Sigmoid colon (tissue), 7 donors: ENCODE data around the gene FGF23. TPM values are rescaled to one million over a fixed set of nuclear protein-coding genes. Genes with fewer than 3 reads are reported as not detected.

Experiments used
- DNase-seq: peaks from one replicate; pipeline ENCODE4 v3.0.0-alpha.2; 2019
- H3K27ac ChIP-seq, 4 donors: fragments of 200-600 bp; sonication (generic); one replicate each; pipeline ENCODE4 v1.5.1; 2016 to 2019; ENCODE audit warnings: mild to moderate bottlenecking in 1 of 4
- H3K27me3 ChIP-seq, 3 donors: fragments of 200-600 bp; sonication (generic); one replicate each; pipeline ENCODE4 v1.5.1; 2019; ENCODE audit warnings: mild to moderate bottlenecking in 1 of 3
- H3K36me3 ChIP-seq, 4 donors: fragments of 200-600 bp; sonication (generic); one replicate each; pipeline ENCODE4 v1.5.1; 2016 to 2019
- H3K4me1 ChIP-seq, 4 donors: fragments of 200-600 bp; sonication (generic); one replicate each; pipeline ENCODE4 v1.5.1; 2017 to 2019
- H3K4me3 ChIP-seq, 4 donors: fragments of 200-600 bp; sonication (generic); one replicate each; pipeline ENCODE4 v1.5.1; 2017 to 2019; ENCODE audit warnings: mild to moderate bottlenecking in 2 of 4, moderate library complexity in 1 of 4
- H3K9me3 ChIP-seq, 4 donors: fragments of 200-600 bp in 3 of 4; sonication (generic) in 3 of 4; one replicate each; pipeline versions ENCODE4 v1.5.1 to v1.6.1; 2013 to 2019
- EP300 ChIP-seq, 4 donors: sonication (generic); formaldehyde crosslinking; IDR thresholded peaks; one replicate each; pipeline ENCODE4 v1.6.1; 2017; ENCODE audit warnings: antibody characterized with exemption in 4 of 4
- POLR2A ChIP-seq, 2 donors: fragments of 450-650 bp; IDR thresholded peaks; one replicate each; pipeline ENCODE4 v1.6.1; 2016; ENCODE audit warnings: antibody characterized with exemption in 2 of 2, mild to moderate bottlenecking in 2 of 2, moderate library complexity in 2 of 2
- POLR2AphosphoS5 ChIP-seq, 4 donors: sonication (generic); formaldehyde crosslinking; IDR thresholded peaks; one replicate each; pipeline ENCODE4 v1.6.1; 2017; ENCODE audit warnings: antibody characterized with exemption in 4 of 4
- WGBS, 2 donors: extraction: QIAGEN DNeasy Blood & Tissue Kit; methylation state at CpG; one replicate each; pipeline ENCODE4 v1.1.7; 2013; 5-methylcytosine and 5-hydroxymethylcytosine counted together
- intact Hi-C: fragments of 100-400 bp; cut with DNase I; formaldehyde crosslinking; loops from one replicate; pipeline ENCODE4 v1.15.1; 2023
- polyA plus RNA-seq, 3 donors: library from polyadenylated mRNA; stranded (reverse); fragments of 200-250 nt; gene quantifications; one replicate each; pipeline ENCODE4 v1.2.3, GENCODE V29; 2013
- total RNA-seq, 4 donors: library from RNA; depleted of rRNA; stranded (reverse); fragments of >200 nt; gene quantifications; one replicate each; pipeline ENCODE4 v1.1.0, GENCODE V29; 2016
- TF ChIP-seq, protein P1 (sequence below), 4 experiments: fragments of 450-650 bp in 3 of 4; fragments of 200-600 bp in 1 of 4; IDR thresholded peaks; one replicate each; pipeline ENCODE4 v1.5.1; 2016 to 2019; ENCODE audit warnings: antibody characterized with exemption in 4 of 4, mild to moderate bottlenecking in 3 of 4, moderate library complexity in 2 of 4
- donor health status: healthy with polysubstance abuse.
- donor health status: Bipolar disorder and iron deficiency.
- donor health status: healthy.

The FGF23 gene
- total and polyA plus RNA-seq, 7 donors: not detected

DNA sequence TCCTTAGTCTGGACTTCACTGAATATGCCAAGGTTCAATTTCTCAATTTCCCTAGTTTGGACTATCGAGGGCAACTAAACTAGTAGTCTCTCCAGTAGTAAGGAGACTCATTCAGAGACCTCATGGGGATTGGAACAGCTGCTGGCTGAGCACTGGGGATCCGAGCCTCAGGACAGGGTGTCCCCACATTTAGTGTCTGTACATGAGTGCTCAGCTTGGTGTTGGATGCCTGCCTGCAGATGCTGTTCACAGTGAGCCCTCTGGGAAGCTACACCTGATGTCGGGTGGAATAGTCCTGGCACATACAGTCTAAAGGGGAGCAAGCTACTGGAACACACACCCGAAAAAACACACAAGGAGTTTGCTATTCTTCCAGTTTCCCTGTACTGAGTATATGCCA lies 820 bp upstream of the FGF23 start:
- no peak overlapping the region for H3K4me3 ChIP-seq
- WGBS, 2 donors: 88% methylated on average over 4 of the region's 4 CpGs
- no peaks in the 10 kb centered on the region for H3K4me1 ChIP-seq
- no peak overlapping the region for H3K27ac ChIP-seq
- no peaks in the 10 kb centered on the region for H3K36me3 ChIP-seq
- intact Hi-C loops: no loop called here
- TF ChIP-seq, protein P1, sequence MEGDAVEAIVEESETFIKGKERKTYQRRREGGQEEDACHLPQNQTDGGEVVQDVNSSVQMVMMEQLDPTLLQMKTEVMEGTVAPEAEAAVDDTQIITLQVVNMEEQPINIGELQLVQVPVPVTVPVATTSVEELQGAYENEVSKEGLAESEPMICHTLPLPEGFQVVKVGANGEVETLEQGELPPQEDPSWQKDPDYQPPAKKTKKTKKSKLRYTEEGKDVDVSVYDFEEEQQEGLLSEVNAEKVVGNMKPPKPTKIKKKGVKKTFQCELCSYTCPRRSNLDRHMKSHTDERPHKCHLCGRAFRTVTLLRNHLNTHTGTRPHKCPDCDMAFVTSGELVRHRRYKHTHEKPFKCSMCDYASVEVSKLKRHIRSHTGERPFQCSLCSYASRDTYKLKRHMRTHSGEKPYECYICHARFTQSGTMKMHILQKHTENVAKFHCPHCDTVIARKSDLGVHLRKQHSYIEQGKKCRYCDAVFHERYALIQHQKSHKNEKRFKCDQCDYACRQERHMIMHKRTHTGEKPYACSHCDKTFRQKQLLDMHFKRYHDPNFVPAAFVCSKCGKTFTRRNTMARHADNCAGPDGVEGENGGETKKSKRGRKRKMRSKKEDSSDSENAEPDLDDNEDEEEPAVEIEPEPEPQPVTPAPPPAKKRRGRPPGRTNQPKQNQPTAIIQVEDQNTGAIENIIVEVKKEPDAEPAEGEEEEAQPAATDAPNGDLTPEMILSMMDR (IDR thresholded peaks at IDR 0.05): no peak
- TF ChIP-seq POLR2A (IDR thresholded peaks at IDR 0.05): no peak
- no peak for TF ChIP-seq POLR2AphosphoS5 (IDR thresholded peaks at IDR 0.05)
- TF ChIP-seq EP300 (IDR thresholded peaks at IDR 0.05): no peak
- H3K9me3 ChIP-seq: no peaks in the 10 kb centered on the region
- H3K27me3 ChIP-seq: peaks cover 0 to 15% (median 5%) of the 10 kb centered on the region in 3 donors
- DNase-seq: no peak

DNA sequence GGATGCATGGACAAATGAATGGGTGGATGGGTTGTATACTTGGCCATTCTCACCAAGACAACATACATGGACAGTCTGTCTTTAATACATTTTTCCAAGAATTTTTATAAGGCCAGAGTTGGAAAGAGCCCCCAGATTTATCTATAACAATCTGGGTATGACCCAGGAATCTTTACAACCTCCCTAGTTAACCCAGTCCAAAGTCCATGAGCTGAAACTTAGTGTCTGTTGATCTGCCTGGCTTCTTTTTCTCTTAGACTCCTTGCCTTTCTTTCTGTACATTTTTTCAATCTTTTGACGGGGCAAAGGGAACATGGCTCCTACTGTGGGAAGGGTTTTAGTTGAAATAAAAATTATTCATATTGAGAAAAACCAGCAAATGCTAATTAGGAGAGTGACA lies 740 bp downstream of the FGF23 start:
- intact Hi-C loops: no loop called here
- Histone ChIP-seq H3K36me3 (no peaks in the 10 kb centered on the region), H3K27ac (no peak overlapping the region), H3K4me3 (no peak overlapping the region), H3K9me3 (no peaks in the 10 kb centered on the region), H3K4me1 (no peaks in the 10 kb centered on the region), H3K27me3 (peaks cover 0 to 15% (median 5%) of the 10 kb centered on the region in 3 donors)
- DNase-seq: no peak
- TF ChIP-seq POLR2A (IDR thresholded peaks at IDR 0.05): no peak
- TF ChIP-seq EP300 (IDR thresholded peaks at IDR 0.05): no peak
- no peak for TF ChIP-seq POLR2AphosphoS5 (IDR thresholded peaks at IDR 0.05)
- TF ChIP-seq, protein P1 (IDR thresholded peaks at IDR 0.05): no peak
- 27 to 73% methylated on average over 1 of the region's 1 CpG for WGBS, 2 donors

DNA sequence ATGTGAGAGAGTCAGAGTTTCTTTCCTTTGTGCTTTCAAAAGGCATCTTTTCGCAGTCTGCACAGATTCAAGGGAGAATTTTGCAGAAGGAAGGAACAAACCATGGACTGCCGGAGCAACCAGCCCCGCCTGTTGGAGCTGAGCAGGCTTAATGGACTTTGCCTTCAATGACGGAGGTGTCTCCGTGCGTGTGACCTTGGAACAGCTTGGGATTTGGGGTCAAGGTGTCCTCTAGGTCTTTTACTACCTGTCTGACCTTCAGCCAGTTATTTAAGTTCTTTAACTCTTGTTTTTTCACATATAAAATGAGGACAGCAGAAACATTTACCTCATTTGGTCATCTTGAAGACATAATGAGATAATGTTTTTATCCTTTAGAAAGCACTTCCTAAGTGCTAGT lies 4.1 kb downstream of the FGF23 start:
- intact Hi-C loops: no loop called here
- Histone ChIP-seq H3K9me3 (no peaks in the 10 kb centered on the region), H3K4me3 (no peak overlapping the region), H3K36me3 (no peaks in the 10 kb centered on the region), H3K4me1 (no peaks in the 10 kb centered on the region), H3K27ac (no peak overlapping the region), H3K27me3 (peaks cover 0 to 15% (median 5%) of the 10 kb centered on the region in 3 donors)
- TF ChIP-seq EP300 (IDR thresholded peaks at IDR 0.05): no peak
- TF ChIP-seq, protein P1 (IDR thresholded peaks at IDR 0.05): no peak
- TF ChIP-seq POLR2A (IDR thresholded peaks at IDR 0.05): no peak
- TF ChIP-seq POLR2AphosphoS5 (IDR thresholded peaks at IDR 0.05): no peak
- 36 to 72% methylated on average over 6 of the region's 6 CpGs for WGBS, 2 donors
- DNase-seq: no peak

DNA sequence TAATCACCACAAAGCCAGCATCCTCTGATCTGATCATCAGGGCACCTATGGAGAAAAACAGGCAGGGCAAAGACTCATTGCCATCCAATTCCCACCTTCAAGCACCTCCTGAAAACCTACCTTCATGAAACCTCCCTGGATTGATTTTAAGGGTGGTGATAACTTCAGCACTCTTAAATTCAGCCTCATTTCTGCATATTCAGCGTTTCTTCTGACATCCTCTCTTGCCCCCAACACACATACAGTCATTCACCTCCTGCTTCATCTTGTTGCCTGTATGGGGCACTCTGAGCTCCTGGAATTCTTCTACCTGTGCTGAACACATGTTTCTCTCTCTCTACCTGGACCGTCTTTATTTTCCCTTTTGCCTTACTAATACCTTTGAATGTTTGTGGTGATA lies 6.9 kb downstream of the FGF23 start:
- WGBS, 2 donors: 92 to 93% methylated on average over 2 of the region's 2 CpGs
- TF ChIP-seq POLR2A (IDR thresholded peaks at IDR 0.05) (no peak), EP300 (IDR thresholded peaks at IDR 0.05) (no peak), POLR2AphosphoS5 (IDR thresholded peaks at IDR 0.05) (no peak)
- TF ChIP-seq, protein P1 (IDR thresholded peaks at IDR 0.05): no peak
- Histone ChIP-seq H3K4me1 (no peaks in the 10 kb centered on the region), H3K9me3 (no peaks in the 10 kb centered on the region), H3K27ac (no peak overlapping the region), H3K27me3 (no peaks in the 10 kb centered on the region), H3K4me3 (no peak overlapping the region), H3K36me3 (no peaks in the 10 kb centered on the region)
- no peak for DNase-seq
- intact Hi-C loops: no loop called here

DNA sequence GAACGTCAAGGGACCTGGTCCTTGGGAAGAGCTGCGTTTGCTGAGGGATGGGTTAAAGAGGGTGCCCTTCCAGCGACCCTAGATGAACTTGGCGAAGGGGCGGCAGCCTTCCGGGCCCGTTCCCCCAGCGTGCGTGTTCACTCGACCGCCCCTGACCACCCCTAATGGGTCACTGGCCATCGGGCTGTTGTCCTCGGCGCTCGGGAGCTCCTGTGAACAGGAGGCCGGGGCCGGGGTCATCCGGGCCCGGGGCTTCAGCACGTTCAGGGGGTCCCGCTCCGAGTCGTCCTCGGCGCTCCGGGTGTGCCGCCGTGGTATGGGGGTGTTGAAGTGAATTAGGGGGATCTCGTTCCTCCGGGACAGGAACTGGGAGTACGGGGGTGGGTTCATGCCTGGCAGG lies 9.2 kb downstream of the FGF23 start:
- no peak overlapping the region for H3K4me3 ChIP-seq
- H3K27me3 ChIP-seq: no peaks in the 10 kb centered on the region
- no peak for DNase-seq
- H3K4me1 ChIP-seq: no peaks in the 10 kb centered on the region
- H3K27ac ChIP-seq: no peak overlapping the region
- intact Hi-C loops: no loop called here
- no peak for TF ChIP-seq POLR2AphosphoS5 (IDR thresholded peaks at IDR 0.05)
- no peak for TF ChIP-seq POLR2A (IDR thresholded peaks at IDR 0.05)
- TF ChIP-seq, protein P1 (IDR thresholded peaks at IDR 0.05): no peak
- TF ChIP-seq EP300 (IDR thresholded peaks at IDR 0.05): no peak
- no peaks in the 10 kb centered on the region for H3K9me3 ChIP-seq
- 95 to 96% methylated on average over 31 of the region's 31 CpGs for WGBS, 2 donors
- H3K36me3 ChIP-seq: no peaks in the 10 kb centered on the region
